ENCODE measurements around the gene NGF.

Gene NGF

DNA sequence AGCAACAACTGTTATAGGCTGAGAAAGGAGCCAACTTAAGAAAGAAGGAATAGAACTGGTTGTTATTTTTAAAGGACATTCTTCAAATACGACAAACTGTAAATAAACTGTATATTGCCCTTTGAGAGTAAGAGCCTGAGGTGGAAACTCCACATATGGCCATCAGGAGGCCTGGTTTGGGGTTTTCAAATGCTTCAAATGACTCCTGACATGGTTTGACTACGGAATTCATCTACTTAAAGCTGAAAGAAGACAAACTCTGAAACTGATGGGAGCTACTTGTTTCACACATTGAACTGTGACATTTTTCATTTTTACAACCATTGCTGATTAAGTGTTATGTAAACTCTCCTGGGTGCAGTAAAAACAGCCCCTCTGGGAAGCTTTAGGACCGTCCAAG lies 59.8 kb downstream of the NGF start:
- no peak for DNase-seq

DNA sequence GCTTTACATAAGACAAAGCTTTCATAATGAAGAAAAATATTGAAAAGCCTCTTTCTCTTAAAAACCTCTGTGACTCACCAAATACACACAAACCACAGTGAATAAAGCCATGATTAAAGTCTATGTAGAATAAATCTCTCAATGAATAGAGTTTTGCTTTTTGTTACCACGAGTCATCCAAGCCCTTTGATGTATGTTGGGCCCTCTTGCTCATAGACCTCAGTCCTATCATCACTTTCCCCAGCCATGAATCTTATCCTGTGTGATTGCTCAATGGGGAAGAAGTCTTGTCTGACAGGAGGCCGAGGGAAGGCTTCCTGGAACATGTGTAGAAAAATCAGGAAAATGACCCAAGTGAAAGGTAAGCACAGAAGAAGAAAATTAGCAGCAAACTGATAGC lies 60.8 kb downstream of the NGF start:
- DNase-seq = no peak

DNA sequence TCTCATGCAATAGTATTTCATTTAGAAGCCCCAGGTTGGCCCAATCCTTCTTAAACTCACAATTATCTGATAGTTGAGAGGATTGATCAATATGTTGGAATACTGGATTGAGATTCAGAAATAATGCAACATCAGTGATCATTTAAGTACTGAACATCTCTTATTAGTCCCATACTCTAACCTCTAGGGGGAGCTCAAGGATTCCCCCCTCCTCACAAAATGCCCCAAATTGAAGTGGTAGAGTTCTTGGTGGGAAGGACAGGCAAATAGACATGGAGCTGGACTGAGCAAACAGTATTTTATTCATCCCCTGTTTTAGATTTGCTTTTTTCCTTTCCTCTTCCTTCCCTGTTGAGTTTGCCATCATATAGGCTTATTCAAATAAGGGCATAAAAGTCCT lies 62.8 kb downstream of the NGF start:
- DNase-seq = no peak

DNA sequence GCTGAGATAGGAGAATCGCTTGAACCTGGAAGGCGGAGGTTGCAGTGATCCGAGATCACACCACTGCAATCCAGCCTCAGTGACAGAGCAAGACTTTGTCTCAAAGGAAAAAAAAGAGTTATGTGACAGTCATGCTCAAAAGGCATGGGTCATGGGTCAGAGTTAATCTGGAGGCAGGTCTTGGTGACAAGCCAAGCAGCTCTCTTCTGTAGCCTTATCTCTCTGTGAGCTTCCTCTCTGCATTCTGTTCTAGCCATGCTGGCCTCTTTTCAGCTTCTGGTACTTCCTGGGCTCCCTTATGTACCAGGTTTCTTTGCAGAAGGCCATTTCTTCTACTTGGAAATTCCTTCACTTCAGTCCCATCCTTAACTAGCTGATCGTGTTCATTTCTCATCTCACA lies 63.6 kb downstream of the NGF start:
- no peak for DNase-seq

DNA sequence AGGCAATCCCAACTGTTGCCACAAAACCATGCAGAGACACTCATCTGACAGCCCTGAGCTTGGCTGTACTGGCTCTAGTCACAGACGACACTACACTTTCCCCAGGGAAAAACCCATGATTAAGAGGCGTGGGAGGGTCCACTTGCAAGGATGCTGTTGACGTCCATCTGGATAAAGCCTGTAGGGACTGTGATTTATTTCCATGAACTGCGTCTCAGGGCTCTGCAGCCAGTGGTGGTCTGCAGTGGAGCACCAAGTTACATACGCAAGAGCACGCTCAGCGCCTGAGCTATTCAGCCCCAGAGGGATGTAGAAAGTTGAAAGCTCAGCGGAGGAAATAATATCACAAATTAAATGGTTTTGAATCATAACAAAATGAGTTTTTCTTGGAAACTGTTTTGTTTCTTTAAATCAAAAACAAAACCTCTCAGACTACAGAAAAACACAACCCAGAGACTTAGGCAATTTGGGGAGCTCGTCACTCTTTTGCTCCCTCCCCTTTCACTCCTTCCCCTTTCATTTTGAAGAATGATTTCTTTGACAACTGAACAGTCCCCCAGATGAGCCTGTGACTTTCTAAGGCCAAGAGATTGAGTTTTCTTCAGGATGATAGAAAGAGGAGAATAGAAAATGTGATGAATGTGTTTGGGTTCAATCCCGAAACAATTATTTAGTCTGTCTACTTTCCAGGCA lies 71.2 kb downstream of the NGF start:
- DNase-seq = no peak

DNA sequence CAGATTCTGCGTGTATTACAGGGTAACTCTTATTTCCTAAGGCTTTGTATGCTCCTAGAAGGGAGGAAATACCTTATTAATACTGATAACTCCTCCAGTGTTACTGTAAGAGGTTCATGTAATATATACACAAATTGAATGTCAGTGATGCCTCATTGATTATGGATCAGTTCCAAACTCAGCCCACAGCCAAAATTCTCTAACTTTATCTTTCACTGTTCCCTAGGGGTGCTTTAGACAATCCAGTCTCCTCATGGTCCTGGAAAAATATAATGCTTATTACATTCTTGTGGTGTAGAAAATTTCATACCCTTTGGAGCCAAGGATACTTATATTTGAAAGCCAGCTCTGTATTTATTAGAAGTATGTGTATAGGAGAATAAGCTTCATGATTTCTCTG lies 73.0 kb downstream of the NGF start:
- DNase-seq = no peak

DNA sequence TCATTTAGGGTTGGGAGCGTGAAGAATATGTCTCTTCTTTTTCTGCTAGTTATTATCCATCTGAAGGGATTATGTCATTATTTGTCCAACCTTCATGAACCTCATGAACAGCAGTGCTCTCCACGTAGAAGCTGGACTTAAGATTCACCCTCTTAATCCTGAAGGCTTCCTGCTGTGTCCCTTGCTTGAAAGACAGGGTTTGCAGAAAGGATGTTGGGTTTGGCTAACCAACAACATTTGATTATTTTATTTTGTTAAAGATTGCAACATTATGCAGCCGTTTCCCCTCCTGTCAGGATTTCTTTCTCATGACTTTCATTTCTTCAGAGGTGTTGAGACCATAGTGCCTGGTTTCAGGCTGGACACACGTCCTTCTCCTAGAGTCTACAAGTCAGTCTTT lies 75.2 kb downstream of the NGF start:
- no peak for DNase-seq

DNA sequence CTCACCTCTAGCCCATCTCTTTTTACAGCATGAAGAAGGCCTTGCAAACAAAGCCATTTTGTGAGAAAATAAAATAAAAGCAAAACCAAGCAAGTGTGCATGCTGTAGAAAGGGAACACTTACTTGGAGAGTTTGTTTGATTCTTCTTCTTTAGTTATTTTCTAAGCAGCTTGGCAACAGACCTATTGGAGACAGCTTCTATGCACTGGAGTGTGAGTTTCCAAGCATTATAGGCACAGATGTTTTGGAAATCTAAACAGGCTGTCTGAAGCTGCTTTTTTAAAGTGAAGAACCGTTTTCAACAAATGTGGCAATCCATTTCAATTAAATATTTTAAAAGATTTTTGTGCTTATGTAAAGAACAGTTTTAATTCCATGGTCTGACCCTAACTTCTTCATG lies 76.6 kb downstream of the NGF start:
- no peak for DNase-seq

DNA sequence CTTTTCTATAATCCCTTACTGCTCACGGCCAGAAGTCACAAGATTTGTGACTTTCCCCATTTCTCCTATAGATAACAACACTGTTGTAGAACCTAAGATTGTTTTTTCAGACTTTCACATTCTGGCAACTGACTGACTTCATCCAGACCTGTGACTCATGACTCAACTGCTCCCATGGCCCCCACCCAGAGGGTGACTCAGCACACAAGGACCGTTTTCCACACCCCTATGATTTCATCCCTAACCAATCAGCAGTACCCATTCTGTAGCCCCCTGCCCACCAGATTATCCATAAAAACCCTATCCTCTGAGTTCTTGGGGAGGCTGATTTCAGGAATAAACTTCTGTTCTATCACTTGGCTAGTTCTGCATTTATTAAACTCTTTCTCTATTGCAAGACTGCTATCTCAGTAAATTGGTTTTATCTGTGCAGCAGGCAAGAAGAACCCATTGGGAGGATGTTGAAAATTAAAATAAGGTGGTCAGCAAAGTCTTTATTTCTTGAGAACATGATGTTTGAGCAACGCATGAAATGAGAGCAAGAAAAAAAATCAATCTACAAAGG lies 79.7 kb downstream of the NGF start:
- DNase-seq = no peak

DNA sequence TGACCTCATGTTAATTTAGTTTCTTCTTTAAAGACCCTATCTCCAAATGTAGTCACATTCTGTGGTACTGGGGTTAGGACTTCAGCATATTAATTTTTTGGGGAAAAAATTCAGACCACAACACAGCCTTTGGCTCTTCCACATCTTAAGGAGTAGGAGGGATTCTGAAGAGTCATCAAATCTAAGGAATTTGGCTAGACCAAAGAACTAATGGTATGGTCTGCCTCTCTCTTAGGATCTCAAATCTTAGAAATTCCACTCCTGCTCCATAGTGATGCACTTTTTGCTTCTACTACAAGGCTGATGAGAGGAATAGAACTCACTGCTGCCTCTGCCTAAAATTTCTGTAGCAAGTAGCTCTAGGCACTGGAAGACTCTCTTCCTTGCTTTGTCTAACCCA lies 80.5 kb downstream of the NGF start:
- no peak for DNase-seq

DNA sequence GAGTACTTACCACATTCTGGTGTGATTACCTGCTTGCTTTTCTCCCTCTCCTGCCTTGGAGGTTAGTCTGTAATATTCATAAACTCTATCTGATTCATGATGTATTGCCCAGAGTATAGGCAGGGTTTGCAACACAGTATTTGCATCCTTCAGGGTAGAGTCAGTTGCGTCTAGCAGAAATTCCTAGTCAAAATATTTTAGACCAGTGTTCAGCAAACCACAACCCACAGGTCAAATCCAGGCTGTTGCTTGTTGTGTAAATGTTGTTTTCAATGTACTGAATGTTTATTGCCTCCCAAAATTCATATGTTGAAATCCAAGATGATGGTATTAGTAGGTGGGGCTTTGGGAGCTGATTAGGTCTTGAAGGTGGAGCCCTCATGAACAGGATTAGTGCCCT lies 82.9 kb downstream of the NGF start:
- no peak for DNase-seq

DNA sequence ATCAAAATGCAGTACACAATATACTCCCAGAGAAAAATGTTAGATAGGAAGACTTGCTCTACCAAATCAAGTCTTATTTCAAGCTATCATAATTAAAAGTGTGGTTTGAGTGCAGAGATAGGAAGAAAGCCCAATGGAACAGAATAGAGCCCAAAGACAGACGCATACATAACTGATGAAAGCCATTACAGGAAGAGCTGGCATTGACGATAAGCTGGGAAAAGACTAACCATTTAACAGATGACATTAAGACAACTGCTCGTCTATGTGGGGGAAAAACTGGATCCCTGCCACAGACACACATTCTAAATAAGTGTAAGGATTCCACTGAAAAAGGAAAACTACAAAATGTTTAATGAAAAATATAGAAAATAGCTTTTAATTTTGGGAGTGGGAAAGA lies 85.5 kb downstream of the NGF start:
- DNase-seq = no peak

DNA sequence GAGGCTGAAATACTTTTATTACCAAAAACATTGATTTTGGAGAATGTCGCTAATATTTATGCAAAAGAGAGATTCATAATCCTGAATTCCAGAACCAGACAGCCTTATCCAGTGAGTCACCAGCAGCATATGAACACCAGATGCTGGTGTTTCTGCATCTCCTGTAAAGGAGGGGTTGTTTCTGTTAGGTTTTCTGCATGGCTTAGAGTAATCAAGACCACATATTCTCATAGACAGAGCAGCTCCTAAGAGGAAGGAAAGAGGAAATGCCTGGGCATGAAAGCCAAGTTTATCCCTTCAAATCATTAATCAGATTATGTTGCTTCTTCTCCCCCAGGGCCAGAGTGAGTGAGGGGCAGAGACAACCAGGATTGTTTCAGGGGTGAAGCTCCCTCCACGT lies 86.2 kb downstream of the NGF start:
- no peak for DNase-seq

DNA sequence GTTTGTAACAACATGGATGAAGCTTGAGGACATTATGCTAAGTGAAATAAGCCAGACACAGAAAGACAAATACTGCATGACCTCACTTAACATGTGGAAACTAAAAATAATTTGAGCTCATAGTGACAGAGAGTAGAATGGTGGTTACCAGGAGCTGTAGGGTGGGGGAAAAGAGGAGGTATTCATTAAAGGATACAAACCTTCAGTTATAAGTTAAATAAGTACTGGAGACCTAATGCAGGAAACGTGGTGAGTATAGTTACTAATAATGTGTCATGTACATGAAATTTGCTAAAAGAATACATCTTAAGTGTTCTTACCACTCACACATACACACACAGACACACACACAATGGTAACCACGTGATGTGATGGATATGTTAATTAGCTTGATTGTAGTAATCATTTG lies 86.7 kb downstream of the NGF start:
- DNase-seq = no peak

DNA sequence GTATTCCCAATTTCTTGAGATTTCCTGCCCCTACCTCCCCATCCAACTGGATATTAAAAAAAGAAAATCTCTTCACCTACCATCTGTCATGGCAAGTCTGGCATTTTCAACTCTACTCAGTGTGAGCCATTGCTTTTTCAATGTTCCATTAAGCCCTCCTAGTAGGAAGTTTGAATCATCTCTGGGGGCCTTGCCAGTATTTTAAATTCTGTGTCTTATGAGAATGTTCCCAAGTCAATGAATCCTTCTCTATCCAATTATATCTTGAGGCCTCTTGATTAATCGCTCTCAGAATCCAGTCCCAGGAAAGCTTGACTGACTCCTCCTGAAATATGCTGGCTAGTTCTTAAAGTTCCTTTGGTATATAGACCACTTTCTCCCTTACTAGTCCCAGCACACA lies 91.5 kb downstream of the NGF start:
- no peak for DNase-seq

DNA sequence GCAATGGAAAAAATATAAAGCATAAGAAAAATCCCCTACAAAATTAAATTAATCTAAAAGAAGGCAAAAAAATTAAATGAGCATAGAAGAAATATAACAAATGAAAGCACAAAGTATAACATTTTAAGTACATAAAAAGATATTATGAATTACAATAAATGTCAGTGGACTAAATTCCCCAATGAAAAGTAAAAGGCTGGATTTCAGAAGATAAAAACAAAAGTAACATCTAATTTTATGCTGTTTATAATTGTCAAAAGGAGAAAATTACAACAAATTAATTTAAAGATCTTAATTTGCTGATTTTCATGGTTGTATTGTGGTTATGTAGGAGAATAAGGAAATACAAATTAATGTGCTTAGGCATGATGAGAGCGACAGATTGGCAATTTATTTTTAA lies 92.8 kb downstream of the NGF start:
- no peak for DNase-seq

DNA sequence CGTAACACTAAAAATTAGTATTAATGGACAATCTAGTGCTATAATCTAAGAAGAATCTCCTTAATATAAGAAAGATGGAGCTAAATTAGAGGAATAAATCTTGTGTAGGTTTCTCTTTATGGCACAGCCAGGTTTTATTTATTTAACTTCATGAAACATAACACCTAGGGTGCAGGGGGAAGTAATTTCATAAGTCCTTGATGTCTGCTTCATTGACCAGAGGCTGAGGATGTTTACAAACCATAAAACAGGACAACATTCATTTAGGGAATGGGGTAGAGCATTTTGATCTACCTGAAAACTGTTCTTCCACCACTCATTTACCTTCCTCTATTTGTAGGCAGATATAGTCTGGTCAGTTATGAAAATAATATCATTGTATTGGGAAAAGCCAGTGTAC lies 95.5 kb downstream of the NGF start:
- no peak for DNase-seq

DNA sequence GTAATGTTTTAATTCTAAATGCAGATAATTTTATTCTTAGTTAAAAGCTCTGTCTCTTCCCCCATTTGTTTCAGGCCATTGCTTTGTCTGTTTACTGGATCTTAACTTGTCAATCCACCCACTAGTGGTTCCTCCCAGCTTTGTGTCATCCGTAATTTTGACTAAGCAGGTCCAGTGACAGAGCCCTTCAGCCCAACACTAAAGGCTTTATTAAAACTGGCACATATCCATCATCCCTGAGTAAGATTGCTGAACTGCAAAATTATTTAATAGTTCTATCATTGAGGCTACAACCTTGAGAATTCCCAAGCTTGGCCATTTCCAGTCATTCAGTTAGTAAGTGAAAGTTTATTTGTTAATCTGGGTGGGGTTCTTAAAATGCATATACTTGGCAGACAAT lies 96.7 kb downstream of the NGF start:
- no peak for DNase-seq

DNA sequence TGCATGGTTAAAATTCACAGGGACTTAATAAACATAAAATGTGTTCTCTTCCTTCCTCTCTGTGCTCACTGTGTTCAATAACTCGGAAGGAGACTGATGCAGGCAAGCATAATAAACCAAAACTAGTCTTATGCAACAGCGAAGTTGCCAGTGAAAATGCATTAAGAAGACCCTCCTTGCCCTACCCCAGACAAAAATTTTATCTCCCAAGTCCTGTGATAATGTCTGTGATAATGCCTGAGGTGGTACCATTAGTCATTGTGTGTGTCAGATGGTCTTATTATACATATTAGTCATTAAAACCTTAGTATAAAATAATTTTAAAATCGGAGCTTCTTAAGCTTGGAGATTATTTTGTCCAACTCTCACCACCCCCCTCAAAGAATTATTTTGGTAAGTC lies 97.8 kb downstream of the NGF start:
- no peak for DNase-seq

DNA sequence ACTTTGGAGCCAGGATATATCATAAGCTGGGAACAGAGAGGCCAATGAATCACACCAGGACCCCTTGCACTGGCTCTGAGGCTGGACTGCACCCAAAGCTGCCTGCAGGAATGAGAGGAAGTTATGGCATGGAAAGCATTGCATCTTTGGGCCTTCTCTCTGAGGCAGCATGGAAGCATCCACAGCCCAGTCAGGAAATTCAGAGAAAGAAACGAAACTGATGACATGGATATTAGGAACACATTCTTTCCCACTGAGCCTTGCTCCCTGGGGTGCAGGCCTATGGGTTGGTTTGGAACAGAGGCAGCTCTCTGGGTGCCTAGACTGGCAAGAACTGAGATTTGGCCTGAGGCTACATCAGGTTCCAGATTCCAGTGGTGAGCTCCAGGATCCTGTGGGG lies 98.6 kb downstream of the NGF start:
- no peak for DNase-seq

DNA sequence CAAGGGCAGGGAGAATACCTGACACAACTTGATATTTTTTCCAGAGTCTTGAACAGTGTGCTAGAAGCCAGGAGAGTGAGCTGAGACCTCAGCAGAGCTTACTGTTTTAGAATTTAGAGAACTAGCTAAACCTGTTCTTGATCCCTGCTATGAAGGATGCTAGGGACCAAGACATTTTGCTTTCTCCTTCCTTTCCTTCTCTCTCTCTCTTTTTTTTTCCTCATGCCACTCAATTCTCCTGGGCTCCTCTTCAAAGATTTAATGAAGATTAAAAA lies 99.0 kb downstream of the NGF start:
- no peak for DNase-seq

DNA sequence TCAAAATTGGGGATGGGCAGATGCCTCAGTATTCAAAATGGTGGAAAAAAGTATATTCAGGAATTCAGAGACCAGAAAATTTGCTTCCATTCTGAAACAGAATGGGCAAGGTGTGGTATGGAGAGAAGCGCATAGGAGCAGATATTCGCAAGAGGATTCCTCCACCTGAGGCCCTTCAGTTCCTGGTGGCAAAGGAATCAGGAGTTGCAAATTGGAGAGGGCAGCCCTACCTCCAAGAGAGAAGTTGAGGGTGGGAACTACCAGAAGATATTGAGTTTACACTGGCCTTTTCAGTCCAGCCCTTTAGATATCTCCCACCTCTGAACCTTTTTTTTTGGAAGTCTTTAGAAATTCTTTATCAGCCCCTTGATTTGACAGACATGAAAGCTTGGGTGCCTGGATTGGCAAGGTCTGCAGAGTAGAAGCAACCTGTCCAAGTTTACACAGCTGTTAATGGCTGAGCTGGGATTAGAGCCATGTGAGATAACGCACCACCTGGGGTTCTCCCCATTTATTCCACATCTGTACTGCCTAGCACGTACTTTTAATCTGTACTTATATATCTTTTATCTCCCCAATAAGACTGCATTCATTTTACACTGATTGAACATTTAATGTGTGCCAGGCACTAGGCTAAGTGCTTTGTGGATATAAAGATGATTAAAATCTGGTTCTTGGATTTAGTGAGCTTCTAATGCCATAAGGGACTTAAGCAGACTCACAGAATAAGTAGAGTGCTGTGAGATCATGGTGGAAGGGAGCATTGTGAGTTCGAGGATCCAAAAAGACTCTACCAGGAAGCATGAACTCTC lies 99.5 kb downstream of the NGF start:
- no peak for DNase-seq

DNA sequence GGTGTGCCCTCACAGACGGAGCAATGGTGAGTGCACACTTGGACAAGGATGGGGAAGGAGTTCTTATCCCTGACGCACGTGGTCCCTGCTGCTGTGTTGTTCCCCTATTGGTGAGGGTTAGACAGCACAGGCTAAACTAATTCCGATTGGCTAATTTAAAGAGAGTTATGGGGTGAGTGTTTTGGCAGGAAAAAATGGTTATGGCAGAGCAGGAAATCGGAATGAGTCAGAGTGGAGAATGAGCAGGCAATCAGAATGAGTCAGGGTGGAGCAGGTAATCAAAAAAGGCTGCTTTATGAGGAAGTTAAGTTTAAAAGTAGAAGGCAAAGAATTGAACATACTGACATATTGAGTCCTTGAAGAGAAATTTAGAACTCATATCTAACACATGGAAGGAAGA lies 100.5 kb downstream of the NGF start:
- no peak for DNase-seq

DNA sequence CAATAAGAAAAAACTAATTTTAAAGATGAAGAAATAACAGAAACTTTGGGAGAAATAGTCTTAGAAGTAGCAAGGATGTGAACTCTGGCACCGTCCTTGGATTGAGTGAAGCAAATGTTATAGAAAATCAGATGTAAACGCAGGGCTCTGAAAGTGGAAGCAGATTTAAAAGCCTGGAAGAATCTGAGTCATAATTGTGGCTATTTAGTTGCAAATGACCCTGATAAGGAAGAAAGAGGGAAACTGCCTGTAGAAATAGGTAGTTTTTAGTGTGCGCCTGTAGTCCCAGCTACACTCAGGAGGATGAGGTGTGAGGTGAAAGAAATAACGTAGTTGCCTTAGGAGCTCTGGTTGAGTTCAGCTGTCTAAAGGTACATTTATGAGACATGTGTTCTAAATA lies 101.0 kb downstream of the NGF start:
- no peak for DNase-seq

All from DMS79 (cell line).